K562 (cell line): ENCODE results near the gene IFT122. TPM values are rescaled to one million over a fixed set of nuclear protein-coding genes. Genes with fewer than 3 reads are reported as not detected.

Source experiments
- ATAC-seq: fragments of 200-7000 bp; cut with Tn5 transposase; 3 replicates; pipeline ENCODE4 v1.9.1; 2020; ENCODE audit warnings: moderate library complexity
- BruUV-seq: library from RNA; stranded (reverse); fragments of 400-500 nt; replicated peaks from 2 replicates; lab custom pipeline; 2021; lab: Mats Ljungman, UMichigan
- CTCF ChIA-PET: fragments of 300-600 bp; formaldehyde crosslinking; extraction: SDS; loops from one replicate; lab custom pipeline; 2021; ENCODE audit warnings: low intra/inter-chr PET ratio; lab: Yijun Ruan, JAX
- POLR2A ChIA-PET: fragments of 300-600, 350-650 bp; sonication (Branson Sonifier 250); formaldehyde crosslinking; extraction: SDS; loops from one replicate; lab custom pipeline; 2021; ENCODE audit warnings: antibody characterized with exemption, inconsistent platforms; lab: Yijun Ruan, JAX
- DNase-seq, 4 experiments: peaks; one replicate each; pipeline versions ENCODE4 v3.0.0 to v3.0.0-alpha.2; 2011 to 2018; ENCODE audit warnings: low spot score in 3 of 4, mixed read lengths in 3 of 4; ENCODE audit errors: extremely low read depth in 1 of 4
- FAIRE-seq: peaks from 2 replicates; lab custom pipeline; 2011; peaks lifted over from hg19 to GRCh38; lab: Jason Lieb, UNC
- H2AFZ ChIP-seq: 2 replicates; pipeline ENCODE4 v1.6.0; 2011; ENCODE audit warnings: low read depth, low read length, control low read depth, inconsistent platforms
- H3K27ac ChIP-seq: fragments of 200-600 bp; 3 replicates; pipeline ENCODE4 v1.8.0; 2011; ENCODE audit warnings: low read depth, mild to moderate bottlenecking, control low read depth, inconsistent platforms, low read length, moderate library complexity, mixed read lengths; ENCODE audit errors: extremely low read depth
- H3K27me3 ChIP-seq, 2 experiments: fragments of 300-600 bp in 1 of 2; 2 replicates in 1 of 2; 3 replicates in 1 of 2; pipeline versions ENCODE4 v1.6.0 to v1.8.0; 2011; ENCODE audit warnings: inconsistent platforms in 2 of 2, low read length in 2 of 2, mild to moderate bottlenecking in 1 of 2, mixed read lengths in 1 of 2, moderate library complexity in 1 of 2; ENCODE audit not compliant: control insufficient read depth in 2 of 2, insufficient read depth in 2 of 2
- H3K36me3 ChIP-seq: fragments of 300-600 bp; 3 replicates; pipeline ENCODE4 v1.8.0; 2011; ENCODE audit warnings: mild to moderate bottlenecking, low read length, inconsistent platforms; ENCODE audit not compliant: control insufficient read depth, insufficient read depth
- H3K4me1 ChIP-seq, 2 experiments: fragments of 200-600 bp in 1 of 2; replicated peaks in 1 of 2; 2 replicates in 1 of 2; 3 replicates in 1 of 2; pipeline versions ENCODE4 v1.5.1 to v1.8.0; 2011; ENCODE audit warnings: inconsistent platforms in 2 of 2, low read length in 2 of 2, mild to moderate bottlenecking in 1 of 2, mixed read lengths in 1 of 2, moderate library complexity in 1 of 2; ENCODE audit not compliant: control insufficient read depth in 2 of 2, insufficient read depth in 2 of 2
- H3K4me2 ChIP-seq: 2 replicates; pipeline ENCODE4 v1.6.1; 2011; ENCODE audit warnings: low read length, control low read depth, inconsistent platforms, mixed read lengths; ENCODE audit not compliant: insufficient read depth
- H3K4me3 ChIP-seq: fragments of 200-600 bp; sonication (generic), shearing (Covaris generic); 2 replicates; pipeline ENCODE4 v1.5.1; 2016; ENCODE audit warnings: control low read depth, inconsistent platforms
- H3K79me2 ChIP-seq: fragments of 200-600 bp; 3 replicates; pipeline ENCODE4 v1.8.0; 2011; ENCODE audit warnings: low read length, inconsistent platforms; ENCODE audit not compliant: control insufficient read depth, insufficient read depth
- H3K9ac ChIP-seq, 2 experiments: 2 replicates each; pipeline versions ENCODE4 v1.6.0 to v1.6.1; 2011; ENCODE audit warnings: low read depth in 2 of 2, low read length in 2 of 2, control low read depth in 1 of 2, inconsistent platforms in 1 of 2, mild to moderate bottlenecking in 1 of 2, mixed read lengths in 1 of 2; ENCODE audit not compliant: insufficient read depth in 1 of 2
- H3K9me1 ChIP-seq: one replicate; pipeline ENCODE4 v1.6.0; 2011; ENCODE audit warnings: inconsistent platforms, mild to moderate bottlenecking, low read length, moderate library complexity; ENCODE audit not compliant: control insufficient read depth, insufficient read depth
- H3K9me3 ChIP-seq: replicated peaks from 2 replicates; pipeline ENCODE4 v1.5.1; 2011; ENCODE audit warnings: low read depth, low read length, inconsistent platforms; ENCODE audit not compliant: control insufficient read depth, insufficient read depth
- H4K20me1 ChIP-seq: replicated peaks from 2 replicates; pipeline ENCODE4 v1.6.1; 2011; ENCODE audit warnings: low read length, inconsistent platforms, mixed read lengths; ENCODE audit not compliant: control insufficient read depth, insufficient read depth
- CAMTA2 ChIP-seq: fragments of 250-450 bp; sonication (Bioruptor Pico); conservative IDR thresholded peaks from 2 replicates; pipeline ENCODE4 v1.5.1; 2022
- GATAD2B ChIP-seq: fragments of 450-650 bp; IDR thresholded peaks from 2 replicates; pipeline ENCODE4 v1.6.1; 2017; ENCODE audit warnings: mild to moderate bottlenecking, borderline replicate concordance
- HDAC3 ChIP-seq: fragments of 450-650 bp; IDR thresholded peaks from 2 replicates; pipeline ENCODE4 v1.6.1; 2018; ENCODE audit warnings: borderline replicate concordance, mild to moderate bottlenecking, moderate library complexity; ENCODE audit not compliant: partially characterized antibody
- L3MBTL2 ChIP-seq: fragments of 450-650 bp; IDR thresholded peaks from 2 replicates; pipeline ENCODE4 v1.6.1; 2016; ENCODE audit warnings: mild to moderate bottlenecking, moderate library complexity
- RCOR1 ChIP-seq, 2 experiments: IDR thresholded peaks; 2 replicates each; pipeline ENCODE4 v1.6.1; 2012; ENCODE audit warnings: low read depth in 2 of 2, low read length in 2 of 2, borderline replicate concordance in 1 of 2, improper control_type of control experiment in 1 of 2
- TRIM24 ChIP-seq, 2 experiments: fragments of 450-650 bp; IDR thresholded peaks; 2 replicates each; pipeline ENCODE4 v1.6.1; 2016
- ZNF24 ChIP-seq: fragments of 450-650 bp; IDR thresholded peaks from 2 replicates; pipeline ENCODE4 v1.6.1; 2016
- ZNF354B ChIP-seq: fragments of 250-450 bp; sonication (Bioruptor Pico); IDR thresholded peaks from 2 replicates; pipeline ENCODE4 v1.4.0; 2020
- ZSCAN32 ChIP-seq: fragments of 450-650 bp; formaldehyde crosslinking; IDR thresholded peaks from 2 replicates; pipeline ENCODE4 v1.4.0; 2020; ENCODE audit warnings: mild to moderate bottlenecking, moderate library complexity
- WGBS: fragments of 100-300 bp; shearing (Covaris generic); methylation state at CpG from one replicate; pipeline ENCODE4 v1.1.6; 2016; ENCODE audit warnings: low coverage, mixed read lengths; ENCODE audit not compliant: insufficient coverage; ENCODE audit errors: missing lambda C conversion rate; 5-methylcytosine and 5-hydroxymethylcytosine counted together
- in situ Hi-C: fragments of 300-500 bp; cut with MboI; formaldehyde crosslinking; loops from 4 replicates; pipeline ENCODE4 v1.15.0; 2018; ENCODE audit warnings: inconsistent platforms, mixed read lengths
- intact Hi-C: fragments of 100-400 bp; cut with micrococcal nuclease; formaldehyde crosslinking; loops from 2 replicates; pipeline ENCODE4 v1.14.2; 2022
- polyA plus RNA-seq, 8 experiments: library from polyadenylated mRNA; depleted of rRNA in 4 of 8; stranded (reverse) in 5 of 8; unstranded in 3 of 8; fragments of >200 nt; fragmentation: Nextera tagmentation in 2 of 8; fragmentation: Illumina TruSeq in 1 of 8; extraction: Ambion mirVana in 2 of 8; extraction: Trizol in 1 of 8; gene quantifications; 2 replicates each; pipeline versions ENCODE4 v1.2.1 to v1.2.3, GENCODE V29; 2011 to 2014; ENCODE audit warnings: inconsistent platforms in 1 of 8, missing spikeins in 1 of 8
- total RNA-seq, 7 experiments: library from RNA; depleted of rRNA in 6 of 7; stranded (reverse); fragments of >200 nt in 6 of 7; fragmentation: Illumina TruSeq in 2 of 7; extraction: Trizol in 2 of 7; gene quantifications; 2 replicates each; pipeline versions ENCODE4 v1.2.1 to v1.2.3, GENCODE V29; 2011 to 2021; ENCODE audit warnings: low replicate concordance in 1 of 7
- TF ChIP-seq, protein P1 (sequence below): fragments of 450-650 bp; IDR thresholded peaks from 2 replicates; pipeline ENCODE4 v1.6.1; 2016; ENCODE audit warnings: mild to moderate bottlenecking, moderate library complexity
- TF ChIP-seq, protein P2 (sequence below): fragments of 250-450 bp; sonication (Bioruptor Pico); IDR thresholded peaks from 2 replicates; pipeline ENCODE4 v1.8.0; 2022; ENCODE audit warnings: moderate library complexity, mild to moderate bottlenecking, inconsistent platforms

IFT122 gene
- total and polyA plus RNA-seq, 9 of the 15 experiments (the other 6 are each of a cell fraction or from before 2014, with no cell fraction given), result 2.4 to 11.5 (median 7.7) TPM

DNA sequence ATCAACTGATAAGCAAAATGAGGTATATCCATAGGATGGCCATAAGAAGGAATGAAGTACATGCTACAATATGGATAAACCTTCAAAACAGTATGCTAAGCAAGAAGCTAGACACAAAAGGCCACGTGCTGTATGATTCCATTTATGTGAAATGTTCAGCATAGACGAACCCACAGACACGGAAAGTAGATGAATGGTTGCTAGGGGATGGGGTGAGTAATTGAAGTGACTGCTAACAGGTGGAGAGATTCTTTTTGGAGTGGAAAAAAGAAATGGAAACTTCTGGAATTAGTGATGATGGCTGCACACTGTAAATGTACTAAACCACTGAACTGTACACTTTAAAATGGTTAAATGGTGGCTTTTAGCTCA, 11.0 kb upstream of the IFT122 start:
- in situ Hi-C loops, result no loop called here
- H4K20me1 ChIP-seq, result no peaks in the 10 kb centered on the region
- WGBS, result 17% methylated on average over 3 of the region's 3 CpGs
- H3K36me3 ChIP-seq, result peaks cover 48% of the 10 kb centered on the region
- peak overlapping the region; percentile 92 for H3K4me2 ChIP-seq
- H3K9me1 ChIP-seq, result no peaks in the 10 kb centered on the region
- H2AFZ ChIP-seq, result peak overlapping the region; percentile 84
- ChIA-PET CTCF (no interaction called here), POLR2A (interaction anchor here (0.6 to 6.2 kb wide), 11 partner anchors 10 to 178 kb away, joined by 3 to 67 read pairs (median 5); partner anchors contain the start of genes IFT122 and MBD4)
- no peaks in the 10 kb centered on the region for H3K27me3 ChIP-seq
- FAIRE-seq (peak; percentile 55), DNase-seq (no peak), ATAC-seq (no peak)
- H3K9me3 ChIP-seq, result no peaks in the 10 kb centered on the region
- BruUV-seq, result no TSS peak
- intact Hi-C loops, result no loop called here
- H3K79me2 ChIP-seq, result peaks cover 4% of the 10 kb centered on the region; the same call in 1 of the 3 replicates
- H3K27ac ChIP-seq, result peak overlapping the region; percentile 64
- no peak overlapping the region for H3K4me3 ChIP-seq
- H3K4me1 ChIP-seq, result peaks cover 22 to 30% of the 10 kb centered on the region in 2 experiments; a peak in 4 of 5 replicates
- peak overlapping the region in 1 of 2 experiments; percentile 51; a peak in 2 of 4 replicates for H3K9ac ChIP-seq
- TF ChIP-seq, protein P1, sequence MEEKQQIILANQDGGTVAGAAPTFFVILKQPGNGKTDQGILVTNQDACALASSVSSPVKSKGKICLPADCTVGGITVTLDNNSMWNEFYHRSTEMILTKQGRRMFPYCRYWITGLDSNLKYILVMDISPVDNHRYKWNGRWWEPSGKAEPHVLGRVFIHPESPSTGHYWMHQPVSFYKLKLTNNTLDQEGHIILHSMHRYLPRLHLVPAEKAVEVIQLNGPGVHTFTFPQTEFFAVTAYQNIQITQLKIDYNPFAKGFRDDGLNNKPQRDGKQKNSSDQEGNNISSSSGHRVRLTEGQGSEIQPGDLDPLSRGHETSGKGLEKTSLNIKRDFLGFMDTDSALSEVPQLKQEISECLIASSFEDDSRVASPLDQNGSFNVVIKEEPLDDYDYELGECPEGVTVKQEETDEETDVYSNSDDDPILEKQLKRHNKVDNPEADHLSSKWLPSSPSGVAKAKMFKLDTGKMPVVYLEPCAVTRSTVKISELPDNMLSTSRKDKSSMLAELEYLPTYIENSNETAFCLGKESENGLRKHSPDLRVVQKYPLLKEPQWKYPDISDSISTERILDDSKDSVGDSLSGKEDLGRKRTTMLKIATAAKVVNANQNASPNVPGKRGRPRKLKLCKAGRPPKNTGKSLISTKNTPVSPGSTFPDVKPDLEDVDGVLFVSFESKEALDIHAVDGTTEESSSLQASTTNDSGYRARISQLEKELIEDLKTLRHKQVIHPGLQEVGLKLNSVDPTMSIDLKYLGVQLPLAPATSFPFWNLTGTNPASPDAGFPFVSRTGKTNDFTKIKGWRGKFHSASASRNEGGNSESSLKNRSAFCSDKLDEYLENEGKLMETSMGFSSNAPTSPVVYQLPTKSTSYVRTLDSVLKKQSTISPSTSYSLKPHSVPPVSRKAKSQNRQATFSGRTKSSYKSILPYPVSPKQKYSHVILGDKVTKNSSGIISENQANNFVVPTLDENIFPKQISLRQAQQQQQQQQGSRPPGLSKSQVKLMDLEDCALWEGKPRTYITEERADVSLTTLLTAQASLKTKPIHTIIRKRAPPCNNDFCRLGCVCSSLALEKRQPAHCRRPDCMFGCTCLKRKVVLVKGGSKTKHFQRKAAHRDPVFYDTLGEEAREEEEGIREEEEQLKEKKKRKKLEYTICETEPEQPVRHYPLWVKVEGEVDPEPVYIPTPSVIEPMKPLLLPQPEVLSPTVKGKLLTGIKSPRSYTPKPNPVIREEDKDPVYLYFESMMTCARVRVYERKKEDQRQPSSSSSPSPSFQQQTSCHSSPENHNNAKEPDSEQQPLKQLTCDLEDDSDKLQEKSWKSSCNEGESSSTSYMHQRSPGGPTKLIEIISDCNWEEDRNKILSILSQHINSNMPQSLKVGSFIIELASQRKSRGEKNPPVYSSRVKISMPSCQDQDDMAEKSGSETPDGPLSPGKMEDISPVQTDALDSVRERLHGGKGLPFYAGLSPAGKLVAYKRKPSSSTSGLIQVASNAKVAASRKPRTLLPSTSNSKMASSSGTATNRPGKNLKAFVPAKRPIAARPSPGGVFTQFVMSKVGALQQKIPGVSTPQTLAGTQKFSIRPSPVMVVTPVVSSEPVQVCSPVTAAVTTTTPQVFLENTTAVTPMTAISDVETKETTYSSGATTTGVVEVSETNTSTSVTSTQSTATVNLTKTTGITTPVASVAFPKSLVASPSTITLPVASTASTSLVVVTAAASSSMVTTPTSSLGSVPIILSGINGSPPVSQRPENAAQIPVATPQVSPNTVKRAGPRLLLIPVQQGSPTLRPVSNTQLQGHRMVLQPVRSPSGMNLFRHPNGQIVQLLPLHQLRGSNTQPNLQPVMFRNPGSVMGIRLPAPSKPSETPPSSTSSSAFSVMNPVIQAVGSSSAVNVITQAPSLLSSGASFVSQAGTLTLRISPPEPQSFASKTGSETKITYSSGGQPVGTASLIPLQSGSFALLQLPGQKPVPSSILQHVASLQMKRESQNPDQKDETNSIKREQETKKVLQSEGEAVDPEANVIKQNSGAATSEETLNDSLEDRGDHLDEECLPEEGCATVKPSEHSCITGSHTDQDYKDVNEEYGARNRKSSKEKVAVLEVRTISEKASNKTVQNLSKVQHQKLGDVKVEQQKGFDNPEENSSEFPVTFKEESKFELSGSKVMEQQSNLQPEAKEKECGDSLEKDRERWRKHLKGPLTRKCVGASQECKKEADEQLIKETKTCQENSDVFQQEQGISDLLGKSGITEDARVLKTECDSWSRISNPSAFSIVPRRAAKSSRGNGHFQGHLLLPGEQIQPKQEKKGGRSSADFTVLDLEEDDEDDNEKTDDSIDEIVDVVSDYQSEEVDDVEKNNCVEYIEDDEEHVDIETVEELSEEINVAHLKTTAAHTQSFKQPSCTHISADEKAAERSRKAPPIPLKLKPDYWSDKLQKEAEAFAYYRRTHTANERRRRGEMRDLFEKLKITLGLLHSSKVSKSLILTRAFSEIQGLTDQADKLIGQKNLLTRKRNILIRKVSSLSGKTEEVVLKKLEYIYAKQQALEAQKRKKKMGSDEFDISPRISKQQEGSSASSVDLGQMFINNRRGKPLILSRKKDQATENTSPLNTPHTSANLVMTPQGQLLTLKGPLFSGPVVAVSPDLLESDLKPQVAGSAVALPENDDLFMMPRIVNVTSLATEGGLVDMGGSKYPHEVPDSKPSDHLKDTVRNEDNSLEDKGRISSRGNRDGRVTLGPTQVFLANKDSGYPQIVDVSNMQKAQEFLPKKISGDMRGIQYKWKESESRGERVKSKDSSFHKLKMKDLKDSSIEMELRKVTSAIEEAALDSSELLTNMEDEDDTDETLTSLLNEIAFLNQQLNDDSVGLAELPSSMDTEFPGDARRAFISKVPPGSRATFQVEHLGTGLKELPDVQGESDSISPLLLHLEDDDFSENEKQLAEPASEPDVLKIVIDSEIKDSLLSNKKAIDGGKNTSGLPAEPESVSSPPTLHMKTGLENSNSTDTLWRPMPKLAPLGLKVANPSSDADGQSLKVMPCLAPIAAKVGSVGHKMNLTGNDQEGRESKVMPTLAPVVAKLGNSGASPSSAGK, result 0 out of 2 replicates have a peak, but pooled peaks have one; percentile 17
- no peak for TF ChIP-seq TRIM24 (IDR thresholded peaks at IDR 0.05)
- 0 out of 2 replicates have a peak, but pooled peaks have one; percentile 16 for TF ChIP-seq L3MBTL2
- TF ChIP-seq, protein P2, sequence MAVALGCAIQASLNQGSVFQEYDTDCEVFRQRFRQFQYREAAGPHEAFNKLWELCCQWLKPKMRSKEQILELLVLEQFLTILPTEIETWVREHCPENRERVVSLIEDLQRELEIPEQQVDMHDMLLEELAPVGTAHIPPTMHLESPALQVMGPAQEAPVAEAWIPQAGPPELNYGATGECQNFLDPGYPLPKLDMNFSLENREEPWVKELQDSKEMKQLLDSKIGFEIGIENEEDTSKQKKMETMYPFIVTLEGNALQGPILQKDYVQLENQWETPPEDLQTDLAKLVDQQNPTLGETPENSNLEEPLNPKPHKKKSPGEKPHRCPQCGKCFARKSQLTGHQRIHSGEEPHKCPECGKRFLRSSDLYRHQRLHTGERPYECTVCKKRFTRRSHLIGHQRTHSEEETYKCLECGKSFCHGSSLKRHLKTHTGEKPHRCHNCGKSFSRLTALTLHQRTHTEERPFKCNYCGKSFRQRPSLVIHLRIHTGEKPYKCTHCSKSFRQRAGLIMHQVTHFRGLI (CRISPR knock-in tag), result no peak
- TF ChIP-seq HDAC3, result no peak
- no peak for TF ChIP-seq CAMTA2 (CRISPR knock-in tag)
- TF ChIP-seq ZSCAN32 (CRISPR knock-in tag), result no peak
- no peak for TF ChIP-seq RCOR1 (IDR thresholded peaks at IDR 0.05; ENCODE audit: borderline replicate concordance in 1 of 2, low read depth in 2 of 2, low read length in 2 of 2)
- TF ChIP-seq ZNF354B (CRISPR knock-in tag), result no peak
- no peak for TF ChIP-seq GATAD2B
- 0 out of 2 replicates have a peak, but pooled peaks have one; percentile 25 for TF ChIP-seq ZNF24
